Stomach (tissue), 4 donors: ENCODE measurements around the gene ROBO1.

Source experiments
- CTCF ChIP-seq, 7 experiments: fragments of 450-650 bp in 4 of 7; fragments of 200-600 bp in 3 of 7; sonication (generic) in 3 of 7; IDR thresholded peaks; one replicate each; pipeline ENCODE4 v1.5.1; 2016 to 2019; ENCODE audit warnings: antibody characterized with exemption in 7 of 7, control low read depth in 2 of 7, mild to moderate bottlenecking in 1 of 7
- POLR2A ChIP-seq, 4 donors: fragments of 450-650 bp; IDR thresholded peaks; one replicate each; pipeline ENCODE4 v1.6.1; 2016; ENCODE audit warnings: antibody characterized with exemption in 4 of 4, control low read depth in 2 of 4, mild to moderate bottlenecking in 1 of 4, moderate library complexity in 1 of 4
- POLR2AphosphoS5 ChIP-seq, 3 donors: sonication (generic); formaldehyde crosslinking; IDR thresholded peaks; one replicate each; pipeline ENCODE4 v1.6.1; 2016; ENCODE audit warnings: antibody characterized with exemption in 3 of 3

- TF ChIP-seq CTCF (IDR thresholded peaks at IDR 0.05) (no peak), POLR2A (IDR thresholded peaks at IDR 0.05) (no peak), POLR2AphosphoS5 (IDR thresholded peaks at IDR 0.05) (no peak)
Measured at GRCh38 chr3:79012946-79013362, 754.8 kb downstream of the ROBO1 start.
